Endodermal cell (in vitro differentiated cells): Measurements from ENCODE around the gene COQ8B. TPM values are rescaled to one million over a fixed set of nuclear protein-coding genes. Genes with fewer than 3 reads are reported as not detected.

Source experiments
- DNase-seq: peaks from one replicate; pipeline ENCODE4 v3.0.0-alpha.2; 2017
- H3K27ac ChIP-seq: 2 replicates; pipeline ENCODE4 v1.5.1; 2013; ENCODE audit warnings: mild to moderate bottlenecking, low read depth, low read length, moderate library complexity
- H3K27me3 ChIP-seq: 2 replicates; pipeline ENCODE4 v1.6.1; 2013; ENCODE audit warnings: mild to moderate bottlenecking, low read length, moderate library complexity; ENCODE audit not compliant: insufficient read depth, control insufficient read depth, poor library complexity, severe bottlenecking
- H3K36me3 ChIP-seq: 2 replicates; pipeline ENCODE4 v1.7.0; 2013; ENCODE audit warnings: mild to moderate bottlenecking, low read length, moderate library complexity; ENCODE audit not compliant: control insufficient read depth, insufficient read depth
- H3K4me1 ChIP-seq: one replicate; pipeline ENCODE4 v1.7.0; 2013; ENCODE audit warnings: low read length; ENCODE audit not compliant: control insufficient read depth, insufficient read depth
- H3K4me3 ChIP-seq: 2 replicates; pipeline ENCODE4 v1.5.1; 2013; ENCODE audit warnings: mild to moderate bottlenecking, low read length, moderate library complexity
- H3K9ac ChIP-seq: 2 replicates; pipeline ENCODE4 v1.6.1; 2013; ENCODE audit warnings: mild to moderate bottlenecking, low read length, moderate library complexity; ENCODE audit not compliant: poor library complexity, severe bottlenecking; ENCODE audit errors: extremely low read depth
- H3K9me3 ChIP-seq: 2 replicates; pipeline ENCODE4 v1.6.1; 2013; ENCODE audit warnings: mild to moderate bottlenecking, low read length, moderate library complexity; ENCODE audit not compliant: control insufficient read depth
- H3K27ac Mint-ChIP-seq: 2 replicates; pipeline ENCODE4 v1.8.0; 2020; ENCODE audit warnings: mixed read lengths
- H3K27me3 Mint-ChIP-seq: 2 replicates; pipeline ENCODE4 v1.8.0; 2021; ENCODE audit warnings: mild to moderate bottlenecking, mixed read lengths; ENCODE audit not compliant: insufficient read depth
- H3K36me3 Mint-ChIP-seq: 2 replicates; pipeline ENCODE4 v1.8.0; 2020; ENCODE audit warnings: low read depth, mixed read lengths
- H3K4me1 Mint-ChIP-seq: 2 replicates; pipeline ENCODE4 v1.8.0; 2020; ENCODE audit warnings: mixed read lengths
- H3K4me3 Mint-ChIP-seq: 2 replicates; pipeline ENCODE4 v1.8.0; 2020; ENCODE audit warnings: mild to moderate bottlenecking, moderate library complexity, mixed read lengths
- H3K9me3 Mint-ChIP-seq: 2 replicates; pipeline ENCODE4 v1.8.0; 2020; ENCODE audit warnings: mild to moderate bottlenecking, mixed read lengths
- CTCF ChIP-seq: fragments of 200-600 bp; sonication (generic); conservative IDR thresholded peaks from 2 replicates; pipeline ENCODE4 v1.5.0; 2021; ENCODE audit warnings: antibody characterized with exemption, mild to moderate bottlenecking
- WGBS, 2 experiments: methylation state at CpG; one replicate each; pipeline versions ENCODE4 v1.1.5 to v1.1.7; 2013; ENCODE audit warnings: missing lambda C conversion rate in 2 of 2, mixed read lengths in 1 of 2; ENCODE audit not compliant: insufficient coverage in 1 of 2, insufficient read length in 1 of 2; 5-methylcytosine and 5-hydroxymethylcytosine counted together
- total RNA-seq, 2 donors: library from RNA; stranded (reverse); fragmentation: NEBNext Ultra II Directional in 1 of 2; extraction: Animal tissue kit (Norgen Biotek cat#: 25700) in 1 of 2; gene quantifications; 2 replicates in 1 of 2; 3 replicates in 1 of 2; pipeline ENCODE4 v1.2.1, GENCODE V29; 2021

COQ8B gene
- total RNA-seq, 2 donors from 2014 or later = 45.6 to 49.8 TPM

DNA sequence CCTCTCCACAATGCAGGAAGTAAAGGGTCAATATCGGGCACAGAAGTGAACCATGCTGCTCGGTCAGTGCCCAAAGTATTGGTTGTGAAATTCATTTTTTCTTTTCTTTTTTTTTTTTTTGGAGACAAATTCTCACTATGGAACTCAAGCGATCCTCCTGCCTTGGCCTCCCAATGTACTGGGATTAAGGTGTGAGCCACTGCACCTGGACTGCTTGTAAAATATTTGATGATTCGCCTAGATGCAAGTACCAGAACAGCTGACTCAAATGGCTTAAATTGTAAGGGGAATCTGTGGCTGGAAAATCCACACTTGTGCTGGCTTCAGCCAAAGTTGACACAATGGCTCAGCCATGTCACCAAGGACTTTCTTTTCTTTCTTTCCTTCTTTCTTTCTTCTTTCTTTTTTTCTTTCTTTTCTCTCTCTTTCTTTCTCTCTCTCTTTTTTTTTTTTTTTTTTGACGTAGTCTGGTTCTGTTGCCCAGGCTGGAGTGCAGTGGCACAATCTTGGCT lies 69.9 kb downstream of the COQ8B start:
- no peak overlapping the region for H3K4me3 ChIP-seq
- Mint-ChIP-seq H3K27ac (no peak overlapping the region), H3K9me3 (peaks cover 3% of the 10 kb centered on the region), H3K4me3 (no peak overlapping the region), H3K27me3 (peaks cover 5% of the 10 kb centered on the region), H3K4me1 (no peaks in the 10 kb centered on the region), H3K36me3 (no peaks in the 10 kb centered on the region)
- no peaks in the 10 kb centered on the region for H3K9me3 ChIP-seq
- TF ChIP-seq CTCF = no peak
- H3K27ac ChIP-seq = no peak overlapping the region
- 92 to 94% methylated on average over 2 to 5 of the region's 5 CpGs for WGBS, 2 experiments
- H3K9ac ChIP-seq = no peak overlapping the region
- H3K36me3 ChIP-seq = no peaks in the 10 kb centered on the region
- H3K27me3 ChIP-seq = no peaks in the 10 kb centered on the region
- no peak for DNase-seq
- H3K4me1 ChIP-seq = no peaks in the 10 kb centered on the region

- no peak overlapping the region for H3K4me3 ChIP-seq
- no peak overlapping the region for H3K9ac ChIP-seq
- no peaks in the 10 kb centered on the region for H3K27me3 ChIP-seq
- no peaks in the 10 kb centered on the region for H3K9me3 ChIP-seq
- H3K9me3 Mint-ChIP-seq = no peaks in the 10 kb centered on the region
- H3K4me1 ChIP-seq = no peaks in the 10 kb centered on the region
- peaks cover 6% of the 10 kb centered on the region for H3K4me1 Mint-ChIP-seq
- no peak overlapping the region for H3K27ac Mint-ChIP-seq
- no peak overlapping the region for H3K27ac ChIP-seq
- no peak overlapping the region for H3K4me3 Mint-ChIP-seq
- TF ChIP-seq CTCF = no peak
- H3K36me3 Mint-ChIP-seq = no peaks in the 10 kb centered on the region
- DNase-seq = no peak
- WGBS, 2 experiments = 93 to 95% methylated on average over 5 to 8 of the region's 8 CpGs
- no peaks in the 10 kb centered on the region for H3K36me3 ChIP-seq
- no peaks in the 10 kb centered on the region for H3K27me3 Mint-ChIP-seq
Observed at GRCh38 chr19:40642757-40643305, 73.9 kb downstream of the COQ8B start.

DNA sequence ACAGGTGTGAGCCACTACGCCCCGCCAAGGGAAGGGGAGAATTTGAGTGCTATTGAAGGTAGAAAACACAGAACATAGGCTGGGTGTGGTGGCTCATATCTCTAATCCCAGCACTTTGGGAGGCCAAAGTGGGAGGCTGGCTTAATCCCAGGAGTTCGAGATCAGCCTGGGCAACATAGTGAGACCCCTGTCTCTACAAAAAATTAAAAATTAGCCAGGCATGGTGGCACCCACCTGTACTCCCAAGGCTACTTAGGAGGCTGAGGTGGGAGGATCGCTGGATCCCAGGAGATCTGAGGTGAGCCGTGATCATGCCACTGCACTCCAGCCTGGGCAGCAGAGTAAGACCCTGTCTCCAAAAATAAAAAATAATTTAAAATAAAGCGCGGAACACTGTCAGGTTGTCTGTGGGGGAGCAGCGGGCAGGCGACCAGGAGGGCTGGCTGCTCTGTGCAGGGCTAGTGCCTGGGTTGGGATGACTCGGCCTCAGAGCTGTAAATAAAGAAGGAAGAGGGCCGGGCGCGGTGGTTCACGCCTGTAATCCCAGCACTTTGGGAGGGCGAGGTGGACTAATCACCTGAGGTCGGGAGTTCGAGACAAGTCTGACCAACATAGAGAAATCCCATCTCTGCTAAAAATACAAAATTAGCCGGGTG lies 74.5 kb downstream of the COQ8B start:
- no peak for TF ChIP-seq CTCF
- Mint-ChIP-seq H3K9me3 (no peaks in the 10 kb centered on the region), H3K4me1 (peaks cover 6% of the 10 kb centered on the region), H3K27me3 (no peaks in the 10 kb centered on the region), H3K4me3 (no peak overlapping the region), H3K36me3 (no peaks in the 10 kb centered on the region), H3K27ac (no peak overlapping the region)
- Histone ChIP-seq H3K4me3 (no peak overlapping the region), H3K9ac (no peak overlapping the region), H3K4me1 (no peaks in the 10 kb centered on the region), H3K27ac (no peak overlapping the region), H3K36me3 (no peaks in the 10 kb centered on the region), H3K9me3 (no peaks in the 10 kb centered on the region), H3K27me3 (no peaks in the 10 kb centered on the region)
- DNase-seq = no peak
- WGBS, 2 experiments = 92% methylated on average over 11 to 15 of the region's 18 CpGs

Other genes with a start within 250 kb of the COQ8B start
- 1 to 10 TPM in 1 of 2 donors, under 1 TPM in 1; 0.79 to 2.0 TPM for gene SPTBN4, start 249.9 kb downstream of the COQ8B start, total RNA-seq
- 100 to 1,000 TPM; 110 TPM for gene SHKBP1, start 140.0 kb downstream of the COQ8B start, total RNA-seq
- gene LTBP4, start 115.5 kb downstream of the COQ8B start, total RNA-seq = 100 to 1,000 TPM; 104 to 133 TPM
- gene NUMBL, start 26.2 kb downstream of the COQ8B start, total RNA-seq = 10 to 100 TPM; 32.7 to 46.9 TPM
- 10 to 100 TPM in 1 of 2 donors, 1 to 10 TPM in 1; 9.9 to 11.1 TPM for gene ITPKC, start 226 bp upstream of the COQ8B start, total RNA-seq
- 10 to 100 TPM; 26.0 to 34.3 TPM for gene ACTMAP, start 33.6 kb upstream of the COQ8B start, total RNA-seq
- 100 to 1,000 TPM; 160 to 199 TPM for gene SNRPA, start 34.3 kb upstream of the COQ8B start, total RNA-seq
- gene MIA, start 58.6 kb upstream of the COQ8B start, total RNA-seq = not detected
- gene RAB4B, start 61.4 kb upstream of the COQ8B start, total RNA-seq = 10 to 100 TPM; 29.2 to 34.1 TPM
- 10 to 100 TPM; 87.4 to 99.8 TPM for gene EGLN2, start 82.3 kb upstream of the COQ8B start, total RNA-seq
- not detected for gene CYP2A6, start 133.6 kb upstream of the COQ8B start, total RNA-seq
- gene CYP2A7, start 165.3 kb upstream of the COQ8B start, total RNA-seq = not detected